Breast epithelium (tissue), 4 donors: Measurements from ENCODE around the gene ADAM12. TPM values are rescaled to one million over a fixed set of nuclear protein-coding genes. Genes with fewer than 3 reads are reported as not detected.

Experiments
- DNase-seq, 2 donors: peaks; one replicate each; pipeline ENCODE4 v3.0.0-alpha.2; 2019; ENCODE audit warnings: low spot score in 2 of 2
- H3K27ac ChIP-seq, 2 donors: fragments of 200-600 bp; sonication (generic) in 1 of 2; one replicate each; pipeline ENCODE4 v1.5.1; 2016 to 2019; ENCODE audit warnings: mild to moderate bottlenecking in 1 of 2
- H3K27me3 ChIP-seq, 2 donors: fragments of 200-600 bp; sonication (generic) in 1 of 2; one replicate each; pipeline versions ENCODE4 v1.5.1 to v1.6.0; 2017 to 2019; ENCODE audit warnings: control low read depth in 1 of 2, mild to moderate bottlenecking in 1 of 2
- H3K36me3 ChIP-seq: fragments of 200-600 bp; one replicate; pipeline ENCODE4 v1.5.1; 2019
- H3K4me1 ChIP-seq, 2 donors: fragments of 200-600 bp; sonication (generic); one replicate each; pipeline ENCODE4 v1.5.1; 2016 to 2019; ENCODE audit warnings: control low read depth in 1 of 2
- H3K4me3 ChIP-seq, 3 donors: fragments of 200-600 bp; sonication (generic); 1 replicate in 2 of 3; 2 replicates in 1 of 3; pipeline ENCODE4 v1.5.1; 2016 to 2019; ENCODE audit warnings: mild to moderate bottlenecking in 3 of 3, moderate library complexity in 2 of 3
- H3K9me3 ChIP-seq, 2 donors: fragments of 200-600 bp; sonication (generic) in 1 of 2; one replicate each; pipeline ENCODE4 v1.5.1; 2016 to 2019; ENCODE audit warnings: control low read depth in 1 of 2
- CTCF ChIP-seq, 3 donors: fragments of 450-650 bp; IDR thresholded peaks; one replicate each; pipeline ENCODE4 v1.5.1; 2016 to 2017; ENCODE audit warnings: antibody characterized with exemption in 3 of 3, mild to moderate bottlenecking in 3 of 3, moderate library complexity in 3 of 3
- POLR2A ChIP-seq: fragments of 450-650 bp; IDR thresholded peaks from one replicate; pipeline ENCODE4 v1.6.1; 2016; ENCODE audit warnings: antibody characterized with exemption, mild to moderate bottlenecking, moderate library complexity
- POLR2AphosphoS5 ChIP-seq, 3 donors: sonication (generic); formaldehyde crosslinking; IDR thresholded peaks; one replicate each; pipeline ENCODE4 v1.6.1; 2017; ENCODE audit warnings: antibody characterized with exemption in 3 of 3
- intact Hi-C: fragments of 100-400 bp; cut with DNase I; formaldehyde crosslinking; loops from one replicate; pipeline ENCODE4 v1.15.1; 2023; ENCODE audit warnings: low total_unique reads
- total RNA-seq, 3 donors: library from RNA; depleted of rRNA; stranded (reverse); fragments of >200 nt; gene quantifications; one replicate each; pipeline ENCODE4 v1.1.0, GENCODE V29; 2016

The ADAM12 gene
- total RNA-seq, 3 donors from 2014 or later: 8.6 to 16.4 (median 13.9) TPM

- TF ChIP-seq POLR2A (no peak), POLR2AphosphoS5 (IDR thresholded peaks at IDR 0.05) (no peak), CTCF (IDR thresholded peaks at IDR 0.05) (no peak)
- intact Hi-C loops: no loop called here
- H3K9me3 ChIP-seq: no peaks in the 10 kb centered on the region
Measured at GRCh38 chr10:126064512-126064911, 323.8 kb downstream of the ADAM12 start.

GRCh38 chr10:126063353-126063791, 324.9 kb downstream of the ADAM12 start:
- no peak for DNase-seq
- peak overlapping the region; percentile 79 to 94 for H3K27ac ChIP-seq
- H3K36me3 ChIP-seq: no peaks in the 10 kb centered on the region
- H3K4me1 ChIP-seq: no peaks in the 10 kb centered on the region
- intact Hi-C loops: no loop called here
- no peaks in the 10 kb centered on the region for H3K27me3 ChIP-seq
- TF ChIP-seq POLR2A: no peak
- TF ChIP-seq POLR2AphosphoS5 (IDR thresholded peaks at IDR 0.05): no peak
- no peak for TF ChIP-seq CTCF (IDR thresholded peaks at IDR 0.05)
- H3K9me3 ChIP-seq: no peaks in the 10 kb centered on the region
- H3K4me3 ChIP-seq: no peak overlapping the region

More at GRCh38 chr10:126064512-126064911, 323.8 kb downstream of the ADAM12 start:
- Histone ChIP-seq H3K4me3 (no peak overlapping the region), H3K4me1 (no peaks in the 10 kb centered on the region), H3K27me3 (no peaks in the 10 kb centered on the region), H3K36me3 (no peaks in the 10 kb centered on the region), H3K27ac (no peak overlapping the region)
- DNase-seq: no peak

- Histone ChIP-seq H3K4me1 (no peaks in the 10 kb centered on the region), H3K4me3 (no peak overlapping the region), H3K36me3 (no peaks in the 10 kb centered on the region), H3K27ac (peak overlapping the region; percentile 79 to 94), H3K27me3 (no peaks in the 10 kb centered on the region), H3K9me3 (no peaks in the 10 kb centered on the region)
- DNase-seq: peak; percentile 69 to 87
- TF ChIP-seq POLR2AphosphoS5 (IDR thresholded peaks at IDR 0.05) (peak in 1 of 3 donors; percentile 59), POLR2A (no peak), CTCF (IDR thresholded peaks at IDR 0.05) (no peak)
- intact Hi-C loops: no loop called here
Measured at GRCh38 chr10:126062131-126063032, 325.9 kb downstream of the ADAM12 start.

GRCh38 chr10:126061526-126061925, 326.8 kb downstream of the ADAM12 start:
- intact Hi-C loops: no loop called here
- H3K4me1 ChIP-seq: no peaks in the 10 kb centered on the region
- no peaks in the 10 kb centered on the region for H3K9me3 ChIP-seq
- TF ChIP-seq CTCF (IDR thresholded peaks at IDR 0.05) (no peak), POLR2A (no peak), POLR2AphosphoS5 (IDR thresholded peaks at IDR 0.05) (no peak)
- no peak overlapping the region for H3K4me3 ChIP-seq
- no peaks in the 10 kb centered on the region for H3K36me3 ChIP-seq
- H3K27ac ChIP-seq: peak overlapping the region; percentile 79 to 94
- no peak for DNase-seq
- no peaks in the 10 kb centered on the region for H3K27me3 ChIP-seq

GRCh38 chr10:126060261-126060931, 327.9 kb downstream of the ADAM12 start:
- TF ChIP-seq CTCF (IDR thresholded peaks at IDR 0.05) (no peak), POLR2A (no peak), POLR2AphosphoS5 (IDR thresholded peaks at IDR 0.05) (no peak)
- Histone ChIP-seq H3K4me1 (no peaks in the 10 kb centered on the region), H3K4me3 (no peak overlapping the region), H3K36me3 (no peaks in the 10 kb centered on the region), H3K9me3 (no peaks in the 10 kb centered on the region), H3K27me3 (no peaks in the 10 kb centered on the region), H3K27ac (peak overlapping the region; percentile 79 to 94)
- intact Hi-C loops: no loop called here
- no peak for DNase-seq
